ENCODE results near the gene HELZ.
A peak's percentile ranks its signal among the peaks of the same experiment; 100 is the strongest.
"Not testable (repeated sequence)": the region's sequence is repeated elsewhere in the genome, so short reads cannot be mapped to it uniquely, and the experiment has no call there.

The HELZ gene

GRCh38 chr17:67245073-67245693 lies at the start of gene HELZ:
Gene HELZ, minus strand, starts transcription at chr17:67245196. Its CDS starts 26,392 bp downstream, at chr17:67218804.
- peak; percentile 84 for DNase-seq (ENCODE audit: low spot score)

GRCh38 chr17:67293251-67294203 lies 48.5 kb upstream of the HELZ start:
- peak; percentile 76 for DNase-seq (ENCODE audit: low spot score)

- DNase-seq (ENCODE audit: low spot score), result no peak
Measured at GRCh38 chr17:67290711-67291291, 45.8 kb upstream of the HELZ start.

- no peak for DNase-seq (ENCODE audit: low spot score)
Measured at GRCh38 chr17:67290244-67290643, 45.2 kb upstream of the HELZ start.

- peak; percentile 67 for DNase-seq (ENCODE audit: low spot score)
Measured at GRCh38 chr17:67289181-67289876, 44.3 kb upstream of the HELZ start.

GRCh38 chr17:67286826-67287225 lies 41.8 kb upstream of the HELZ start:
- not testable (repeated sequence) for DNase-seq (ENCODE audit: low spot score)

GRCh38 chr17:67285360-67285759 lies 40.4 kb upstream of the HELZ start:
- DNase-seq (ENCODE audit: low spot score), result no peak

GRCh38 chr17:67283731-67284516 lies 38.9 kb upstream of the HELZ start:
- no peak for DNase-seq (ENCODE audit: low spot score)

GRCh38 chr17:67281743-67282142 lies 36.7 kb upstream of the HELZ start:
- no peak for DNase-seq (ENCODE audit: low spot score)

GRCh38 chr17:67281053-67281452 lies 36.1 kb upstream of the HELZ start:
- DNase-seq (ENCODE audit: low spot score), result no peak

- DNase-seq (ENCODE audit: low spot score), result no peak
Measured at GRCh38 chr17:67280279-67280678, 35.3 kb upstream of the HELZ start.

GRCh38 chr17:67279115-67279514 lies 34.1 kb upstream of the HELZ start:
- DNase-seq (ENCODE audit: low spot score), result no peak

- no peak for DNase-seq (ENCODE audit: low spot score)
Measured at GRCh38 chr17:67278363-67278762, 33.4 kb upstream of the HELZ start.

GRCh38 chr17:67276075-67276474 lies 31.1 kb upstream of the HELZ start:
- no peak for DNase-seq (ENCODE audit: low spot score)

- no peak for DNase-seq (ENCODE audit: low spot score)
Measured at GRCh38 chr17:67274466-67274865, 29.5 kb upstream of the HELZ start.

- no peak for DNase-seq (ENCODE audit: low spot score)
Measured at GRCh38 chr17:67273900-67274299, 28.9 kb upstream of the HELZ start.

GRCh38 chr17:67272312-67273047 lies 27.5 kb upstream of the HELZ start:
- DNase-seq (ENCODE audit: low spot score), result no peak

GRCh38 chr17:67271187-67271586 lies 26.2 kb upstream of the HELZ start:
- not testable (repeated sequence) for DNase-seq (ENCODE audit: low spot score)

GRCh38 chr17:67270416-67270815 lies 25.4 kb upstream of the HELZ start:
- DNase-seq (ENCODE audit: low spot score), result no peak

- DNase-seq (ENCODE audit: low spot score), result no peak
Measured at GRCh38 chr17:67266496-67266895, 21.5 kb upstream of the HELZ start.

Measured in hepatic stellate cell (primary cell).